GM23338 (cell line): ENCODE measurements around the gene ADAP1.

Experiments
- EZH2 ChIP-seq: fragments of 200-600 bp; sonication (generic); IDR thresholded peaks from one replicate; pipeline ENCODE4 v1.8.0; 2017; ENCODE audit warnings: antibody characterized with exemption, mild to moderate bottlenecking, low read depth; ENCODE audit not compliant: unreplicated experiment
- EZH2phosphoT487 ChIP-seq: fragments of 200-600 bp; sonication (generic); IDR thresholded peaks from one replicate; pipeline ENCODE4 v1.8.1; 2018; ENCODE audit warnings: antibody characterized with exemption; ENCODE audit not compliant: unreplicated experiment
- JUNB ChIP-seq: IDR thresholded peaks from one replicate; pipeline ENCODE4 v1.6.1; 2016; ENCODE audit warnings: antibody characterized with exemption; ENCODE audit not compliant: unreplicated experiment
- POLR2AphosphoS5 ChIP-seq: IDR thresholded peaks from 2 replicates; pipeline ENCODE4 v1.6.1; 2016; ENCODE audit warnings: antibody characterized with exemption, low read depth
- REST ChIP-seq: IDR thresholded peaks from one replicate; pipeline ENCODE4 v1.6.1; 2018; ENCODE audit warnings: antibody characterized with exemption; ENCODE audit not compliant: unreplicated experiment
- TF ChIP-seq, protein P1 (sequence below), 2 experiments: fragments of 200-600 bp in 1 of 2; sonication (generic) in 1 of 2; conservative IDR thresholded peaks; 2 replicates each; pipeline versions ENCODE4 v1.5.1 to v1.6.1; 2016 to 2017; ENCODE audit warnings: antibody characterized with exemption in 2 of 2, low read depth in 2 of 2, mild to moderate bottlenecking in 2 of 2, moderate library complexity in 1 of 2

DNA sequence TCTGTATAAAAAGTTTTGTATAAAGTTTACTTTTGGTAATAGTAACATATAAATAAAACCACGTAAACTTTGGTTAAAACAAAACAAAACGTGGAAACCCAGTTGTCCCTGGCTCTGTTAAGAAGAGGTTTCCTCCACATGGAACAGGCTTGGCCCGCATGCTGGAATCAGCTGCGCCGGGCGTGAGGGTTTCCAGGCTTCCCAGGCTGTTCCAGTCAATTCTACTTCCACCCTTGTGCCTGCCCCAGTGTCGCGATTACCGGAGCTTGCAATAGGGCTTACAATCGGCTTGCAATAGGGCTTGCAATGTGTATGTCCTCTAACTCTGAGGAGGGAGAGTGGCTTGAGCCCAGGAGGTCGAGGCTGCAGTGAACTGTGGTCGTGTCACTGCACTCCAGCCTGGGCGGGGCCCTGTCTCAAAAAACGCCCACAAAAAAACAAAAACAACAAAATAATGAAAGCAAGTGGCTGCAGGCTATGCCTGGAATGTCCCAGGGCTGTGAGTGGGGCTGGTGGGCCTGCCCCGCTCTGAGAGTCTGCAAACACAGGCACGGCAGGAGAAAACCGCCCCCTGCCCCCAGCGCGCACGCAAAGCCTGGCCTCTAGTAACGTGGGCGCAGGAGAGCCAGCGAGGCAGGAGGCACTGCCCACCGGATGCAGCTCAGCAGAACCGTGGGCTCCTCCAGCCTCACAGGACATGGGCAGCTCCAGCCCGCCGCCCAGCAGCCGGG, 44.8 kb upstream of the ADAP1 start:
- no peak for TF ChIP-seq JUNB
- TF ChIP-seq, protein P1, sequence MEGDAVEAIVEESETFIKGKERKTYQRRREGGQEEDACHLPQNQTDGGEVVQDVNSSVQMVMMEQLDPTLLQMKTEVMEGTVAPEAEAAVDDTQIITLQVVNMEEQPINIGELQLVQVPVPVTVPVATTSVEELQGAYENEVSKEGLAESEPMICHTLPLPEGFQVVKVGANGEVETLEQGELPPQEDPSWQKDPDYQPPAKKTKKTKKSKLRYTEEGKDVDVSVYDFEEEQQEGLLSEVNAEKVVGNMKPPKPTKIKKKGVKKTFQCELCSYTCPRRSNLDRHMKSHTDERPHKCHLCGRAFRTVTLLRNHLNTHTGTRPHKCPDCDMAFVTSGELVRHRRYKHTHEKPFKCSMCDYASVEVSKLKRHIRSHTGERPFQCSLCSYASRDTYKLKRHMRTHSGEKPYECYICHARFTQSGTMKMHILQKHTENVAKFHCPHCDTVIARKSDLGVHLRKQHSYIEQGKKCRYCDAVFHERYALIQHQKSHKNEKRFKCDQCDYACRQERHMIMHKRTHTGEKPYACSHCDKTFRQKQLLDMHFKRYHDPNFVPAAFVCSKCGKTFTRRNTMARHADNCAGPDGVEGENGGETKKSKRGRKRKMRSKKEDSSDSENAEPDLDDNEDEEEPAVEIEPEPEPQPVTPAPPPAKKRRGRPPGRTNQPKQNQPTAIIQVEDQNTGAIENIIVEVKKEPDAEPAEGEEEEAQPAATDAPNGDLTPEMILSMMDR (conservative IDR thresholded peaks at IDR 0.05; ENCODE audit: low read depth in 2 of 2): no peak
- TF ChIP-seq POLR2AphosphoS5: no peak
- TF ChIP-seq EZH2: no peak
- no peak for TF ChIP-seq EZH2phosphoT487
- no peak for TF ChIP-seq REST
